SK-N-SH (cell line): ENCODE measurements around the gene RAI1. TPM values are rescaled to one million over a fixed set of nuclear protein-coding genes. Genes with fewer than 3 reads are reported as not detected.
A peak's percentile ranks its signal among the peaks of the same experiment; 100 is the strongest.

Experiments used
- CTCF ChIA-PET: fragments of 300-600, 350-600 bp; formaldehyde crosslinking; extraction: SDS; loops from one replicate; lab custom pipeline; 2021; lab: Yijun Ruan, JAX
- POLR2A ChIA-PET: fragments of 350-600 bp; sonication (Branson Sonifier 250); formaldehyde crosslinking; extraction: SDS; loops from one replicate; lab custom pipeline; 2020; ENCODE audit warnings: antibody characterized with exemption, inconsistent platforms; lab: Yijun Ruan, JAX
- DNase-seq: peaks from one replicate; pipeline ENCODE4 v3.0.0; 2012
- H2AFZ ChIP-seq: fragments of 200-600 bp; sonication (generic); 2 replicates; pipeline ENCODE4 v1.8.1; 2016; ENCODE audit warnings: antibody characterized with exemption, mild to moderate bottlenecking, low read depth
- H3F3A ChIP-seq: fragments of 200-600 bp; sonication (generic); replicated peaks from 2 replicates; pipeline ENCODE3; 2016; ENCODE audit warnings: antibody characterized with exemption, mild to moderate bottlenecking; ENCODE audit not compliant: insufficient read depth
- H3K27ac ChIP-seq, 2 experiments: fragments of 200-500 bp in 1 of 2; fragments of 200-600 bp in 1 of 2; sonication (Bioruptor generic) in 1 of 2; sonication (generic), shearing (Covaris generic) in 1 of 2; 2 replicates each; pipeline versions ENCODE4 v1.5.1 to v1.6.1; 2014 to 2016; ENCODE audit warnings: low read depth in 2 of 2, inconsistent platforms in 1 of 2, low read length in 1 of 2, mild to moderate bottlenecking in 1 of 2, mixed read lengths in 1 of 2
- H3K27me3 ChIP-seq: fragments of 200-600 bp; sonication (generic), shearing (Covaris generic); 2 replicates; pipeline ENCODE4 v1.6.1; 2016; ENCODE audit warnings: mixed run types; ENCODE audit not compliant: insufficient read depth
- H3K36me3 ChIP-seq, 2 experiments: fragments of 200-500 bp in 1 of 2; fragments of 200-600 bp in 1 of 2; sonication (Bioruptor generic) in 1 of 2; sonication (generic) in 1 of 2; replicated peaks in 1 of 2; 2 replicates each; pipeline versions ENCODE3 to v1.5.1; 2014 to 2016; ENCODE audit warnings: low read length in 1 of 2, mild to moderate bottlenecking in 1 of 2; ENCODE audit not compliant: insufficient read depth in 2 of 2, control insufficient read depth in 1 of 2
- H3K4me1 ChIP-seq, 2 experiments: fragments of 200-500 bp in 1 of 2; fragments of 200-600 bp in 1 of 2; sonication (Bioruptor generic) in 1 of 2; sonication (generic), shearing (Covaris generic) in 1 of 2; 2 replicates each; pipeline versions ENCODE4 v1.5.1 to v1.6.1; 2014 to 2016; ENCODE audit warnings: low read depth in 1 of 2, low read length in 1 of 2, mixed run types in 1 of 2; ENCODE audit not compliant: insufficient read depth in 2 of 2, control insufficient read depth in 1 of 2
- H3K4me2 ChIP-seq: fragments of 200-600 bp; sonication (generic), shearing (Covaris generic); 2 replicates; pipeline ENCODE4 v1.6.1; 2017; ENCODE audit warnings: mixed run types
- H3K4me3 ChIP-seq, 2 experiments: fragments of 200-500 bp in 1 of 2; fragments of 200-600 bp in 1 of 2; sonication (Bioruptor generic) in 1 of 2; sonication (generic), shearing (Covaris generic) in 1 of 2; 2 replicates each; pipeline versions ENCODE4 v1.5.1 to v1.8.1; 2014 to 2016; ENCODE audit warnings: low read depth in 2 of 2, inconsistent platforms in 1 of 2, low read length in 1 of 2, mild to moderate bottlenecking in 1 of 2, mixed read lengths in 1 of 2, moderate library complexity in 1 of 2
- H3K79me2 ChIP-seq: fragments of 200-600 bp; sonication (generic); 2 replicates; pipeline ENCODE4 v1.8.1; 2017; ENCODE audit warnings: mild to moderate bottlenecking; ENCODE audit not compliant: insufficient read depth
- H3K9ac ChIP-seq: fragments of 200-600 bp; sonication (generic); 2 replicates; pipeline ENCODE4 v1.6.1; 2017; ENCODE audit warnings: mixed run types
- H3K9me2 ChIP-seq: fragments of 200-600 bp; sonication (generic); 2 replicates; pipeline ENCODE4 v1.6.1; 2017; ENCODE audit warnings: mixed run types
- H3K9me3 ChIP-seq: fragments of 200-600 bp; sonication (generic); 2 replicates; pipeline ENCODE4 v1.6.1; 2017; ENCODE audit warnings: mixed run types, mild to moderate bottlenecking, moderate library complexity
- H4K20me1 ChIP-seq: fragments of 200-600 bp; sonication (generic); 2 replicates; pipeline ENCODE4 v1.6.1; 2017; ENCODE audit warnings: mild to moderate bottlenecking, mixed run types; ENCODE audit not compliant: insufficient read depth
- CTCF ChIP-seq: fragments of 200-600 bp; sonication (generic); IDR thresholded peaks from 2 replicates; pipeline ENCODE4 v1.6.1; 2017; ENCODE audit warnings: antibody characterized with exemption, mild to moderate bottlenecking, moderate library complexity
- EP300 ChIP-seq, 2 experiments: IDR thresholded peaks; 2 replicates each; pipeline versions ENCODE4 v1.4.0 to v1.6.1; 2012; ENCODE audit warnings: borderline replicate concordance in 1 of 2, low read depth in 1 of 2, low read length in 1 of 2
- EZH2phosphoT487 ChIP-seq: fragments of 200-600 bp; sonication (generic); IDR thresholded peaks from 2 replicates; pipeline ENCODE4 v1.6.1; 2017; ENCODE audit warnings: low read depth, mixed run types, mild to moderate bottlenecking, antibody characterized with exemption, moderate library complexity, borderline replicate concordance
- FOSL2 ChIP-seq: IDR thresholded peaks from 2 replicates; pipeline ENCODE4 v1.4.0; 2012; ENCODE audit warnings: low read depth, mild to moderate bottlenecking, moderate library complexity, borderline replicate concordance
- FOXM1 ChIP-seq: IDR thresholded peaks from 2 replicates; pipeline ENCODE4 v1.4.0; 2012; ENCODE audit warnings: low read depth, mild to moderate bottlenecking
- JUND ChIP-seq: IDR thresholded peaks from 2 replicates; pipeline ENCODE4 v1.4.0; 2012
- MAX ChIP-seq: IDR thresholded peaks from 2 replicates; pipeline ENCODE4 v1.4.0; 2012; ENCODE audit warnings: low read depth
- MEF2A ChIP-seq: IDR thresholded peaks from 2 replicates; pipeline ENCODE4 v1.4.0; 2012; ENCODE audit warnings: low read depth, borderline replicate concordance
- MXI1 ChIP-seq: IDR thresholded peaks from 2 replicates; pipeline ENCODE4 v1.6.1; 2012; ENCODE audit warnings: mild to moderate bottlenecking, low read depth, low read length, improper control_type of control experiment
- NFIC ChIP-seq: IDR thresholded peaks from 2 replicates; pipeline ENCODE4 v1.4.0; 2012; ENCODE audit warnings: borderline replicate concordance
- NRF1 ChIP-seq: IDR thresholded peaks from 2 replicates; pipeline ENCODE4 v1.6.1; 2012; ENCODE audit warnings: low read depth, mild to moderate bottlenecking, low read length
- POLR2AphosphoS5 ChIP-seq: IDR thresholded peaks from 2 replicates; pipeline ENCODE4 v1.6.1; 2012; ENCODE audit warnings: low read depth, low read length
- RCOR1 ChIP-seq: fragments of 150-350 bp; IDR thresholded peaks from 2 replicates; pipeline ENCODE4 v1.6.1; 2017; ENCODE audit warnings: antibody characterized with exemption, low read length
- RXRA ChIP-seq: IDR thresholded peaks from 2 replicates; pipeline ENCODE4 v1.4.0; 2012; ENCODE audit warnings: low read depth, mild to moderate bottlenecking, borderline replicate concordance
- SIN3A ChIP-seq: IDR thresholded peaks from 2 replicates; pipeline ENCODE4 v1.6.1; 2012; ENCODE audit warnings: low read depth, mild to moderate bottlenecking, low read length, moderate library complexity, borderline replicate concordance
- TAF1 ChIP-seq: IDR thresholded peaks from 2 replicates; pipeline ENCODE4 v1.6.1; 2012; ENCODE audit warnings: low read depth, mild to moderate bottlenecking, low read length, moderate library complexity, borderline replicate concordance
- USF2 ChIP-seq: fragments of 150-350 bp; IDR thresholded peaks from 2 replicates; pipeline ENCODE4 v1.6.1; 2017; ENCODE audit warnings: antibody characterized with exemption, low read length, low read depth, borderline replicate concordance
- YY1 ChIP-seq: IDR thresholded peaks from 2 replicates; pipeline ENCODE4 v1.4.0; 2012; ENCODE audit warnings: low read depth, mild to moderate bottlenecking
- ZBTB33 ChIP-seq: IDR thresholded peaks from 2 replicates; pipeline ENCODE4 v1.4.0; 2012; ENCODE audit warnings: low read depth, borderline replicate concordance
- WGBS: methylation state at CpG from one replicate; pipeline ENCODE4 v1.1.6; 2017; ENCODE audit warnings: low lambda C conversion rate; 5-methylcytosine and 5-hydroxymethylcytosine counted together
- polyA plus RNA-seq, 3 experiments: library from polyadenylated mRNA; depleted of rRNA; stranded (reverse); fragments of >200 nt; gene quantifications; 2 replicates each; pipeline ENCODE4 v1.2.3, GENCODE V29; 2012

Gene RAI1
- polyA plus RNA-seq, 1 of the 3 experiments (the other 2 are of a cell fraction): 4.7 TPM

GRCh38 chr17:17848311-17849082, 167.2 kb downstream of the RAI1 start:
- no peak overlapping the region for H3K9ac ChIP-seq
- peaks cover 1% of the 10 kb centered on the region for H3F3A ChIP-seq
- H3K4me1 ChIP-seq: peaks cover 19 to 92% of the 10 kb centered on the region in 2 experiments; a peak in 3 of 4 replicates
- H4K20me1 ChIP-seq: no peaks in the 10 kb centered on the region
- TF ChIP-seq ZBTB33: no peak
- no peak for TF ChIP-seq CTCF
- TF ChIP-seq NFIC: no peak
- TF ChIP-seq POLR2AphosphoS5: no peak
- no peak for TF ChIP-seq JUND
- no peak for TF ChIP-seq TAF1
- no peak for TF ChIP-seq YY1
- TF ChIP-seq FOXM1: no peak
- no peak for TF ChIP-seq MEF2A
- TF ChIP-seq RCOR1: no peak
- no peak for TF ChIP-seq SIN3A
- TF ChIP-seq RXRA: no peak
- TF ChIP-seq EZH2phosphoT487: no peak
- TF ChIP-seq FOSL2: no peak
- no peak for TF ChIP-seq EP300 (IDR thresholded peaks at IDR 0.05; ENCODE audit: borderline replicate concordance in 1 of 2, low read depth in 1 of 2, low read length in 1 of 2)
- no peak for TF ChIP-seq NRF1
- TF ChIP-seq USF2: no peak
- TF ChIP-seq MAX: no peak
- TF ChIP-seq MXI1: no peak
- H3K4me3 ChIP-seq: no peak overlapping the region
- WGBS: 100% methylated on average over 7 of the region's 10 CpGs
- no peak overlapping the region for H2AFZ ChIP-seq
- H3K9me3 ChIP-seq: no peaks in the 10 kb centered on the region
- POLR2A ChIA-PET: interaction anchor here (0.7 to 4.1 kb wide), 3 partner anchors 11 to 37 kb away, joined by 3 to 34 read pairs (median 4); partner anchors contain the start of gene SREBF1
- H3K79me2 ChIP-seq: no peaks in the 10 kb centered on the region
- no peaks in the 10 kb centered on the region for H3K9me2 ChIP-seq
- H3K36me3 ChIP-seq: peaks cover 0 to 52% of the 10 kb centered on the region in 2 experiments
- H3K4me2 ChIP-seq: no peak overlapping the region
- CTCF ChIA-PET: interaction anchor here (0.9 to 2.3 kb wide), 9 partner anchors 8 to 71 kb away, joined by 3 to 7 read pairs (median 3); partner anchors contain the start of gene SREBF1
- no peak for DNase-seq
- H3K27me3 ChIP-seq: no peaks in the 10 kb centered on the region
- H3K27ac ChIP-seq: peak overlapping the region in 1 of 2 experiments; percentile 19; a peak in 1 of 4 replicates
